Measurements from ENCODE around the gene ABAT. TPM values are rescaled to one million over a fixed set of nuclear protein-coding genes. Genes with fewer than 3 reads are reported as not detected.
A peak's percentile ranks its signal among the peaks of the same experiment; 100 is the strongest.

ABAT gene
- total RNA-seq, 1 donor from 2014 or later = 23.3 TPM

DNA sequence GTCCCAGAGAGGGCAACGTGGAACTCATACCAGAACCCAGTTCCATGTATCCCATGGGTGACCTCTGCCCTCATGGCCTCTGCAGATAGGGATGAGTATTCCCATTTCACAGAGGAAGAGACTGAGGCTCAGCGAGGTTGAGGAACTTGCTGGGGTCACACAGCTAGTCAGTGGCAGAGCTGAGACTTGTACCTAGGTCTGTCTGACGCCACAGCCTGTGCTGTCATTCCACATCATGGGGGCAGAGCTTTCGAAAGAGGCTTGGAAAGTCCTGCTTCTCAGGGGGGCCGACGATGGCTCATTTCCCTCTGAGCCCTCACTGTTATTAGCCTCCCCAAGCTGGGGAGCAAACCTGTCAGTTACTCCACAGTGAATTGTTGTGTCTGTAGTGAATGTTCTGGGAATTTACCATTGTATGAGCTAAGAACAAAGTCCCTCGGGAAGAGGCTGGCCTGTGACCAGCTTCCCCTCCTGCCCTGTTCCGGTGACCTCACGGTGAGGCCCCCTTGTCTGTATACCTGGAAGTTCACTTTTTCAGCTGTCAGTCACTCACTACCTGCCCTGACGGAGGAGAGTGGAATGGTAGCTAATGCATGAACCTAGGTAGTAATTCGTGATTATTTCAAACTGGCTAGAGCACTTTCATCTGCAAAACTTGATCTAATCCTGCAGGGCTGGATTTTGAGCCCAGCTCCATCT, 44.0 kb upstream of the ABAT start:
- H3K4me1 Mint-ChIP-seq (ENCODE audit: low read depth, unreplicated experiment) = peaks cover 2% of the 10 kb centered on the region
- no peak overlapping the region for H2AFZ ChIP-seq (ENCODE audit: low read depth, low read length)
- no peak overlapping the region for H3K9ac ChIP-seq (ENCODE audit: low read length)
- peaks cover 12% of the 10 kb centered on the region for H3K36me3 Mint-ChIP-seq (ENCODE audit: low read depth, unreplicated experiment)
- H3K4me3 Mint-ChIP-seq (ENCODE audit: unreplicated experiment) = no peak overlapping the region
- H3K4me3 ChIP-seq (ENCODE audit: insufficient read depth, low read depth, low read length) = no peak overlapping the region
- no peak overlapping the region for H3K4me2 ChIP-seq (ENCODE audit: low read length)
- H3K27me3 Mint-ChIP-seq (ENCODE audit: low read depth, unreplicated experiment) = no peaks in the 10 kb centered on the region
- no peaks in the 10 kb centered on the region for H3K9me3 ChIP-seq (ENCODE audit: insufficient read depth, low read depth, low read length)
- TF ChIP-seq, protein P1, sequence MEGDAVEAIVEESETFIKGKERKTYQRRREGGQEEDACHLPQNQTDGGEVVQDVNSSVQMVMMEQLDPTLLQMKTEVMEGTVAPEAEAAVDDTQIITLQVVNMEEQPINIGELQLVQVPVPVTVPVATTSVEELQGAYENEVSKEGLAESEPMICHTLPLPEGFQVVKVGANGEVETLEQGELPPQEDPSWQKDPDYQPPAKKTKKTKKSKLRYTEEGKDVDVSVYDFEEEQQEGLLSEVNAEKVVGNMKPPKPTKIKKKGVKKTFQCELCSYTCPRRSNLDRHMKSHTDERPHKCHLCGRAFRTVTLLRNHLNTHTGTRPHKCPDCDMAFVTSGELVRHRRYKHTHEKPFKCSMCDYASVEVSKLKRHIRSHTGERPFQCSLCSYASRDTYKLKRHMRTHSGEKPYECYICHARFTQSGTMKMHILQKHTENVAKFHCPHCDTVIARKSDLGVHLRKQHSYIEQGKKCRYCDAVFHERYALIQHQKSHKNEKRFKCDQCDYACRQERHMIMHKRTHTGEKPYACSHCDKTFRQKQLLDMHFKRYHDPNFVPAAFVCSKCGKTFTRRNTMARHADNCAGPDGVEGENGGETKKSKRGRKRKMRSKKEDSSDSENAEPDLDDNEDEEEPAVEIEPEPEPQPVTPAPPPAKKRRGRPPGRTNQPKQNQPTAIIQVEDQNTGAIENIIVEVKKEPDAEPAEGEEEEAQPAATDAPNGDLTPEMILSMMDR (IDR thresholded peaks at IDR 0.05; ENCODE audit: insufficient read depth, low read depth, low read length) = no peak
- no peak for TF ChIP-seq EZH2 (IDR thresholded peaks at IDR 0.05; ENCODE audit: insufficient read depth, low read length)
- no peaks in the 10 kb centered on the region for H3K27me3 ChIP-seq (ENCODE audit: insufficient read depth, low read length)
- peaks cover 11% of the 10 kb centered on the region for H3K79me2 ChIP-seq (ENCODE audit: insufficient read depth, low read length)
- DNase-seq (ENCODE audit: low read depth) (no peak), FAIRE-seq (no peak)
- H4K20me1 ChIP-seq (ENCODE audit: insufficient read depth, low read length) = peaks cover 75% of the 10 kb centered on the region
- no peaks in the 10 kb centered on the region for H3K4me1 ChIP-seq (ENCODE audit: insufficient read depth, low read length)
- H3K27ac Mint-ChIP-seq (ENCODE audit: unreplicated experiment) = no peak overlapping the region
- no peak overlapping the region for H3K27ac ChIP-seq (ENCODE audit: low read depth, low read length)
- H3K9me3 Mint-ChIP-seq (ENCODE audit: unreplicated experiment) = no peaks in the 10 kb centered on the region
- H3K36me3 ChIP-seq (ENCODE audit: insufficient read depth, low read length) = peaks cover 46% of the 10 kb centered on the region

DNA sequence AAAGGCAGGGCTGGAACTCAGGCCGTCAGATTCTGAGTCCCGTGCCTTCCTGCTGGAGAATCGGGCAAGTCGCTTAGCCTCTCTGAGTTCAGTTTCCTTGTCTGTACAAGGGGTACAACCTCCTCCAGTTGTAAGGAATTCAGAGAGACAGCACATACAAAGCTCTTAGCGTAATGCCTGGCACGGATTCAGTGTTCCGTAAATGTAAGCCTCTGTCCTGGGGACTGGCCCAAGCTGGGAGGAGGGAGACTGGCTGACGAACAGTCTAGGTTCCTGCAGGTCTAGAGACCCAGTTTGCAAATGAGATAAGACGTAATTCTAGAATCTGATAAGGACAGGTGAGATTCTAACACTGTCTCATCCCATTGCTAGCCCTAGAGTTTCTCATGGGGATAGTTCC, 43.0 kb upstream of the ABAT start:
- no peak for TF ChIP-seq EZH2 (IDR thresholded peaks at IDR 0.05; ENCODE audit: insufficient read depth, low read length)
- TF ChIP-seq, protein P1 (IDR thresholded peaks at IDR 0.05; ENCODE audit: insufficient read depth, low read depth, low read length) = no peak
- H3K9me3 Mint-ChIP-seq (ENCODE audit: unreplicated experiment) = no peaks in the 10 kb centered on the region
- H3K4me1 Mint-ChIP-seq (ENCODE audit: low read depth, unreplicated experiment) = peaks cover 2% of the 10 kb centered on the region
- H3K27me3 Mint-ChIP-seq (ENCODE audit: low read depth, unreplicated experiment) = no peaks in the 10 kb centered on the region
- H3K36me3 Mint-ChIP-seq (ENCODE audit: low read depth, unreplicated experiment) = peaks cover 12% of the 10 kb centered on the region
- Histone ChIP-seq H3K36me3 (ENCODE audit: insufficient read depth, low read length) (peaks cover 42% of the 10 kb centered on the region), H3K79me2 (ENCODE audit: insufficient read depth, low read length) (peaks cover 3% of the 10 kb centered on the region), H3K4me1 (ENCODE audit: insufficient read depth, low read length) (no peaks in the 10 kb centered on the region), H4K20me1 (ENCODE audit: insufficient read depth, low read length) (peaks cover 72% of the 10 kb centered on the region), H3K4me3 (ENCODE audit: insufficient read depth, low read depth, low read length) (no peak overlapping the region), H3K9ac (ENCODE audit: low read length) (no peak overlapping the region), H3K27ac (ENCODE audit: low read depth, low read length) (no peak overlapping the region), H3K27me3 (ENCODE audit: insufficient read depth, low read length) (no peaks in the 10 kb centered on the region), H3K4me2 (ENCODE audit: low read length) (no peak overlapping the region), H2AFZ (ENCODE audit: low read depth, low read length) (no peak overlapping the region), H3K9me3 (ENCODE audit: insufficient read depth, low read depth, low read length) (no peaks in the 10 kb centered on the region)
- H3K27ac Mint-ChIP-seq (ENCODE audit: unreplicated experiment) = peak overlapping the region; percentile 15
- no peak overlapping the region for H3K4me3 Mint-ChIP-seq (ENCODE audit: unreplicated experiment)
- FAIRE-seq (no peak), DNase-seq (ENCODE audit: low read depth) (no peak)

DNA sequence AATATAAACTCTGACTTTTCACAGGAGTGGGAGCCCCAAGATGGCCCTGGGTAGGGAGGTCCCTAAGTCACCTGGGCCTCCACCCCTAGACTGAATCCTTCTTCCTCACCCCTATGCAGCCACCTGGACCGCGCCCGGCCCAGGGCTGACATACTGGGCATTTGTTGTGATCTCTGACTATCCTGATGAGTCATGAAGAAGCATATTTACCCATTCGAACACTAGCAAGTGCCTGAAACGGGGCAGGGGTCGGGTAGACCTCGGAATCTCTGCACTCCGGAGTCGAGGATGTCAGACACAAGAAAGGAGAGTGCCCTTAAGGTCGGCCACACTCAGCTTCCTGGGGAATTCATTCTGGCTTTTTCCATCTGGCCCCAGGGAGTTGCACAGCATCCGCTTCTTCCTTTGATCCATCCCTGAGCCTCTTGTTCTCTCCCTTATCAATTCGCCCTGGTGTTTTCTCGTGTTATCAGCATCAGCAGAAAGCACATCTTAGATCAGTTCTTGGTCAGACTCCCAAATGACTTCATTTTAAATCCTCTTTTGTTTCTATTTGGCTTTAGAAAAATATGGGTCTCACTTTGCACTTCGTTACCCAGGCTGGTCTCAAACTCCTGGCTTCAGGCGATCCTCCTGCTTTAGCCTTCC, 42.5 kb upstream of the ABAT start:
- no peak overlapping the region for H3K27ac Mint-ChIP-seq (ENCODE audit: unreplicated experiment)
- H3K36me3 Mint-ChIP-seq (ENCODE audit: low read depth, unreplicated experiment) = peaks cover 11% of the 10 kb centered on the region

More for the DNA sequence above, 42.5 kb upstream of the ABAT start:
- no peaks in the 10 kb centered on the region for H3K9me3 ChIP-seq (ENCODE audit: insufficient read depth, low read depth, low read length)
- no peak overlapping the region for H3K4me2 ChIP-seq (ENCODE audit: low read length)
- FAIRE-seq = no peak
- TF ChIP-seq, protein P1 (IDR thresholded peaks at IDR 0.05; ENCODE audit: insufficient read depth, low read depth, low read length) = no peak
- no peak for TF ChIP-seq EZH2 (IDR thresholded peaks at IDR 0.05; ENCODE audit: insufficient read depth, low read length)
- no peak overlapping the region for H2AFZ ChIP-seq (ENCODE audit: low read depth, low read length)
- Mint-ChIP-seq H3K9me3 (ENCODE audit: unreplicated experiment) (no peaks in the 10 kb centered on the region), H3K4me1 (ENCODE audit: low read depth, unreplicated experiment) (peaks cover 2% of the 10 kb centered on the region), H3K4me3 (ENCODE audit: unreplicated experiment) (no peak overlapping the region), H3K27me3 (ENCODE audit: low read depth, unreplicated experiment) (no peaks in the 10 kb centered on the region)
- no peaks in the 10 kb centered on the region for H3K4me1 ChIP-seq (ENCODE audit: insufficient read depth, low read length)
- H3K9ac ChIP-seq (ENCODE audit: low read length) = no peak overlapping the region
- H4K20me1 ChIP-seq (ENCODE audit: insufficient read depth, low read length) = peaks cover 73% of the 10 kb centered on the region
- no peaks in the 10 kb centered on the region for H3K27me3 ChIP-seq (ENCODE audit: insufficient read depth, low read length)
- H3K27ac ChIP-seq (ENCODE audit: low read depth, low read length) = no peak overlapping the region
- H3K4me3 ChIP-seq (ENCODE audit: insufficient read depth, low read depth, low read length) = no peak overlapping the region
- DNase-seq (ENCODE audit: low read depth) = no peak
- peaks cover 3% of the 10 kb centered on the region for H3K79me2 ChIP-seq (ENCODE audit: insufficient read depth, low read length)
- peaks cover 45% of the 10 kb centered on the region for H3K36me3 ChIP-seq (ENCODE audit: insufficient read depth, low read length)
